Effector memory CD4-positive, alpha-beta T cell (primary cell): ENCODE results near the gene PTPRM.

Source experiments
- DNase-seq, 3 donors: peaks; one replicate each; pipeline ENCODE4 v3.0.0-alpha.2; 2020
- H3K27ac ChIP-seq: 2 replicates; pipeline ENCODE4 v1.7.0; 2013; ENCODE audit warnings: mild to moderate bottlenecking, low read length, moderate library complexity; ENCODE audit not compliant: insufficient read depth, poor library complexity, severe bottlenecking
- H3K27me3 ChIP-seq: replicated peaks from 2 replicates; pipeline ENCODE4 v1.7.0; 2013; ENCODE audit warnings: mild to moderate bottlenecking, low read length; ENCODE audit not compliant: insufficient read depth, control insufficient read depth, poor library complexity, severe bottlenecking
- H3K36me3 ChIP-seq: 2 replicates; pipeline ENCODE4 v1.7.0; 2013; ENCODE audit warnings: mild to moderate bottlenecking, low read length, moderate library complexity; ENCODE audit not compliant: control insufficient read depth, insufficient read depth
- H3K4me1 ChIP-seq: 2 replicates; pipeline ENCODE4 v1.7.0; 2013; ENCODE audit warnings: low read length, mild to moderate bottlenecking; ENCODE audit not compliant: control insufficient read depth, insufficient read depth, poor library complexity, severe bottlenecking
- H3K4me3 ChIP-seq: 2 replicates; pipeline ENCODE4 v1.7.0; 2013; ENCODE audit warnings: low read length, low read depth, mild to moderate bottlenecking; ENCODE audit not compliant: insufficient read depth, poor library complexity, severe bottlenecking
- H3K9me3 ChIP-seq: 2 replicates; pipeline ENCODE4 v1.7.0; 2013; ENCODE audit warnings: mild to moderate bottlenecking, low read length, moderate library complexity; ENCODE audit not compliant: control insufficient read depth

The PTPRM gene

GRCh38 chr18:7658701-7659100 lies 91.6 kb downstream of the PTPRM start:
- Histone ChIP-seq H3K27ac (no peak overlapping the region), H3K4me3 (no peak overlapping the region)
- no peak for DNase-seq

GRCh38 chr18:7661207-7661606 lies 94.1 kb downstream of the PTPRM start:
- Histone ChIP-seq H3K27ac (no peak overlapping the region), H3K27me3 (no peaks in the 10 kb centered on the region), H3K9me3 (no peaks in the 10 kb centered on the region), H3K36me3 (no peaks in the 10 kb centered on the region), H3K4me1 (no peaks in the 10 kb centered on the region), H3K4me3 (no peak overlapping the region)
- DNase-seq, result no peak

More at GRCh38 chr18:7658701-7659100, 91.6 kb downstream of the PTPRM start:
- no peaks in the 10 kb centered on the region for H3K36me3 ChIP-seq
- no peaks in the 10 kb centered on the region for H3K9me3 ChIP-seq
- H3K27me3 ChIP-seq, result no peaks in the 10 kb centered on the region
- H3K4me1 ChIP-seq, result no peaks in the 10 kb centered on the region

GRCh38 chr18:7662866-7663265 lies 95.8 kb downstream of the PTPRM start:
- Histone ChIP-seq H3K4me3 (no peak overlapping the region), H3K4me1 (no peaks in the 10 kb centered on the region), H3K27me3 (no peaks in the 10 kb centered on the region), H3K36me3 (no peaks in the 10 kb centered on the region), H3K9me3 (no peaks in the 10 kb centered on the region), H3K27ac (no peak overlapping the region)
- no peak for DNase-seq

- Histone ChIP-seq H3K36me3 (no peaks in the 10 kb centered on the region), H3K9me3 (no peaks in the 10 kb centered on the region), H3K27me3 (no peaks in the 10 kb centered on the region), H3K27ac (no peak overlapping the region), H3K4me3 (no peak overlapping the region), H3K4me1 (no peaks in the 10 kb centered on the region)
- no peak for DNase-seq
Measured at GRCh38 chr18:7663366-7664312, 96.5 kb downstream of the PTPRM start.

- no peak for DNase-seq
- H3K4me1 ChIP-seq, result no peaks in the 10 kb centered on the region
- H3K36me3 ChIP-seq, result no peaks in the 10 kb centered on the region
- H3K4me3 ChIP-seq, result no peak overlapping the region
- no peak overlapping the region for H3K27ac ChIP-seq
- no peaks in the 10 kb centered on the region for H3K27me3 ChIP-seq
- H3K9me3 ChIP-seq, result no peaks in the 10 kb centered on the region
Measured at GRCh38 chr18:7666195-7666776, 99.2 kb downstream of the PTPRM start.

- Histone ChIP-seq H3K4me1 (no peaks in the 10 kb centered on the region), H3K27me3 (no peaks in the 10 kb centered on the region)
Measured at GRCh38 chr18:7668392-7668791, 101.3 kb downstream of the PTPRM start.

GRCh38 chr18:7669361-7669760 lies 102.2 kb downstream of the PTPRM start:
- Histone ChIP-seq H3K36me3 (no peaks in the 10 kb centered on the region), H3K27ac (no peak overlapping the region), H3K9me3 (no peaks in the 10 kb centered on the region), H3K4me1 (no peaks in the 10 kb centered on the region), H3K4me3 (no peak overlapping the region), H3K27me3 (no peaks in the 10 kb centered on the region)
- DNase-seq, result no peak

More at GRCh38 chr18:7668392-7668791, 101.3 kb downstream of the PTPRM start:
- H3K9me3 ChIP-seq, result no peaks in the 10 kb centered on the region
- H3K27ac ChIP-seq, result no peak overlapping the region
- H3K4me3 ChIP-seq, result no peak overlapping the region
- H3K36me3 ChIP-seq, result no peaks in the 10 kb centered on the region
- DNase-seq, result no peak

- H3K4me1 ChIP-seq, result no peaks in the 10 kb centered on the region
- no peak overlapping the region for H3K4me3 ChIP-seq
- H3K27me3 ChIP-seq, result no peaks in the 10 kb centered on the region
- no peaks in the 10 kb centered on the region for H3K36me3 ChIP-seq
- no peaks in the 10 kb centered on the region for H3K9me3 ChIP-seq
- DNase-seq, result no peak
- H3K27ac ChIP-seq, result no peak overlapping the region
Measured at GRCh38 chr18:7671105-7671504, 104.0 kb downstream of the PTPRM start.

- H3K4me1 ChIP-seq, result no peaks in the 10 kb centered on the region
- H3K27ac ChIP-seq, result no peak overlapping the region
- no peaks in the 10 kb centered on the region for H3K9me3 ChIP-seq
- DNase-seq, result no peak
- H3K27me3 ChIP-seq, result no peaks in the 10 kb centered on the region
- no peak overlapping the region for H3K4me3 ChIP-seq
- no peaks in the 10 kb centered on the region for H3K36me3 ChIP-seq
Measured at GRCh38 chr18:7676253-7676873, 109.2 kb downstream of the PTPRM start.

- Histone ChIP-seq H3K4me1 (no peaks in the 10 kb centered on the region), H3K36me3 (no peaks in the 10 kb centered on the region)
- DNase-seq, result no peak
Measured at GRCh38 chr18:7677001-7677400, 109.9 kb downstream of the PTPRM start.

More at GRCh38 chr18:7677001-7677400, 109.9 kb downstream of the PTPRM start:
- no peak overlapping the region for H3K27ac ChIP-seq
- no peak overlapping the region for H3K4me3 ChIP-seq
- no peaks in the 10 kb centered on the region for H3K9me3 ChIP-seq
- no peaks in the 10 kb centered on the region for H3K27me3 ChIP-seq
